Psoas muscle (tissue), 8 donors: ENCODE measurements around the gene TOB1. TPM values are rescaled to one million over a fixed set of nuclear protein-coding genes. Genes with fewer than 3 reads are reported as not detected.
A peak's percentile ranks its signal among the peaks of the same experiment; 100 is the strongest.

ENCODE experiments used
- ATAC-seq, 4 donors: fragments of 200-7000 bp; cut with Tn5 transposase; one replicate each; pipeline ENCODE4 v1.9.1; 2020; ENCODE audit warnings: moderate library complexity in 3 of 4, mild to moderate bottlenecking in 2 of 4
- DNase-seq, 2 donors: peaks; one replicate each; pipeline ENCODE4 v3.0.0-alpha.2; 2020
- H3K27ac ChIP-seq: fragments of 200-600 bp; one replicate; pipeline ENCODE4 v1.8.0; 2022
- H3K27me3 ChIP-seq, 3 donors: fragments of 200-600 bp in 1 of 3; one replicate each; pipeline versions ENCODE4 v1.6.1 to v1.8.0; 2013 to 2022; ENCODE audit warnings: low read length in 2 of 3, mild to moderate bottlenecking in 2 of 3, moderate library complexity in 1 of 3; ENCODE audit not compliant: insufficient read depth in 3 of 3
- H3K36me3 ChIP-seq, 2 donors: fragments of 200-600 bp in 1 of 2; one replicate each; pipeline versions ENCODE4 v1.6.1 to v1.8.0; 2013 to 2022; ENCODE audit warnings: low read depth in 1 of 2, mild to moderate bottlenecking in 1 of 2, moderate library complexity in 1 of 2; ENCODE audit not compliant: insufficient read depth in 1 of 2
- H3K4me1 ChIP-seq: fragments of 200-600 bp; one replicate; pipeline ENCODE4 v1.8.0; 2022
- H3K4me3 ChIP-seq: fragments of 200-600 bp; one replicate; pipeline ENCODE4 v1.8.0; 2022; ENCODE audit warnings: mild to moderate bottlenecking
- H3K9me3 ChIP-seq: fragments of 200-600 bp; one replicate; pipeline ENCODE4 v1.8.0; 2022
- WGBS, 3 donors: extraction: QIAGEN DNeasy Blood & Tissue Kit; methylation state at CpG; one replicate each; pipeline versions ENCODE4 v1.1.6 to v1.1.7; 2013; 5-methylcytosine and 5-hydroxymethylcytosine counted together
- intact Hi-C, 2 donors: fragments of 100-400 bp; cut with DNase I; formaldehyde crosslinking; loops; one replicate each; pipeline versions ENCODE4 v1.11.0 to v1.14.2; 2022
- polyA plus RNA-seq, 3 donors: library from polyadenylated mRNA; stranded (reverse); fragments of 200-250 nt; gene quantifications; one replicate each; pipeline ENCODE4 v1.2.3, GENCODE V29; 2013
- total RNA-seq, 4 donors: library from RNA; stranded (reverse); fragmentation: NEBNext Ultra II Directional in 2 of 4; extraction: Animal tissue kit (Norgen Biotek cat#: 25700) in 2 of 4; gene quantifications; one replicate each; pipeline versions ENCODE4 v1.2.1 to v1.2.4, GENCODE V29; 2021 to 2023
- TF ChIP-seq, protein P1 (sequence below): fragments of 200-600 bp; IDR thresholded peaks from one replicate; pipeline ENCODE4 v1.8.0; 2022; ENCODE audit warnings: antibody characterized with exemption
- donor health status: healthy with polysubstance abuse.
- donor health status: DM: no; HTN: no; CAD: no; lungs with moderate emphysema.
- donor health status: Bipolar disorder and iron deficiency.
- donor health status: healthy.
- donor health status: DM: yes; HTN: yes; CAD: no.
- donor health status: DM: no; HTN: no; CAD: no.
- donor health status: DM: no; HTN: no; CAD: no.
- donor health status: DM: yes; HTN: yes; CAD: no.

The TOB1 gene
- total and polyA plus RNA-seq, 7 donors, result 12.8 to 155 (median 74.9) TPM

DNA sequence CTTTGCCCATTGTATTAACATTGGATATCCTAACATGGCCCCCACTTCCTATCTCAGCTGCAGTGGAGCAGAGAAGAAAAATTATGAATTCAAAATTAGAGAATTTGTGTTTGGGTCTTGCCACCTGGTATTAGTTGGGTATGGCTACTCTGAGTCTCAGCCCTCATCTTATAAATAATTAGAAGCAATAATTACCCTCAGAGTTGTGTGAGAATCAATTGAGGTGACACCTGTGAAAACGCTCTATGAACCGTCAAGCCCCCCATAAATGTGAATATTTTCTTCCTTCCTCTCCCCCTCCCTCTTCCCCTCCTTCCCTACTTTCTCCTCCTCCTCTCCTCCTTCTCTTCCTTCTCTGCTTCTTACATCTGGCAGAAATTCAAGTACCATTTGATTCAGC lies 8.9 kb upstream of the TOB1 start:
- H3K36me3 ChIP-seq, result no peaks in the 10 kb centered on the region
- H3K4me1 ChIP-seq, result peaks cover 16% of the 10 kb centered on the region
- ATAC-seq (no peak), DNase-seq (no peak)
- no peaks in the 10 kb centered on the region for H3K27me3 ChIP-seq
- H3K4me3 ChIP-seq, result no peak overlapping the region
- H3K9me3 ChIP-seq, result no peaks in the 10 kb centered on the region
- 65 to 81% (median 67%) methylated on average over 2 of the region's 2 CpGs for WGBS, 3 donors
- TF ChIP-seq, protein P1, sequence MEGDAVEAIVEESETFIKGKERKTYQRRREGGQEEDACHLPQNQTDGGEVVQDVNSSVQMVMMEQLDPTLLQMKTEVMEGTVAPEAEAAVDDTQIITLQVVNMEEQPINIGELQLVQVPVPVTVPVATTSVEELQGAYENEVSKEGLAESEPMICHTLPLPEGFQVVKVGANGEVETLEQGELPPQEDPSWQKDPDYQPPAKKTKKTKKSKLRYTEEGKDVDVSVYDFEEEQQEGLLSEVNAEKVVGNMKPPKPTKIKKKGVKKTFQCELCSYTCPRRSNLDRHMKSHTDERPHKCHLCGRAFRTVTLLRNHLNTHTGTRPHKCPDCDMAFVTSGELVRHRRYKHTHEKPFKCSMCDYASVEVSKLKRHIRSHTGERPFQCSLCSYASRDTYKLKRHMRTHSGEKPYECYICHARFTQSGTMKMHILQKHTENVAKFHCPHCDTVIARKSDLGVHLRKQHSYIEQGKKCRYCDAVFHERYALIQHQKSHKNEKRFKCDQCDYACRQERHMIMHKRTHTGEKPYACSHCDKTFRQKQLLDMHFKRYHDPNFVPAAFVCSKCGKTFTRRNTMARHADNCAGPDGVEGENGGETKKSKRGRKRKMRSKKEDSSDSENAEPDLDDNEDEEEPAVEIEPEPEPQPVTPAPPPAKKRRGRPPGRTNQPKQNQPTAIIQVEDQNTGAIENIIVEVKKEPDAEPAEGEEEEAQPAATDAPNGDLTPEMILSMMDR, result no peak
- intact Hi-C loops, result loop anchor here in 1 of 2 donors (5.0 kb wide), 1 partner anchor 52 kb away; no protein-coding TSS in a partner anchor
- no peak overlapping the region for H3K27ac ChIP-seq

DNA sequence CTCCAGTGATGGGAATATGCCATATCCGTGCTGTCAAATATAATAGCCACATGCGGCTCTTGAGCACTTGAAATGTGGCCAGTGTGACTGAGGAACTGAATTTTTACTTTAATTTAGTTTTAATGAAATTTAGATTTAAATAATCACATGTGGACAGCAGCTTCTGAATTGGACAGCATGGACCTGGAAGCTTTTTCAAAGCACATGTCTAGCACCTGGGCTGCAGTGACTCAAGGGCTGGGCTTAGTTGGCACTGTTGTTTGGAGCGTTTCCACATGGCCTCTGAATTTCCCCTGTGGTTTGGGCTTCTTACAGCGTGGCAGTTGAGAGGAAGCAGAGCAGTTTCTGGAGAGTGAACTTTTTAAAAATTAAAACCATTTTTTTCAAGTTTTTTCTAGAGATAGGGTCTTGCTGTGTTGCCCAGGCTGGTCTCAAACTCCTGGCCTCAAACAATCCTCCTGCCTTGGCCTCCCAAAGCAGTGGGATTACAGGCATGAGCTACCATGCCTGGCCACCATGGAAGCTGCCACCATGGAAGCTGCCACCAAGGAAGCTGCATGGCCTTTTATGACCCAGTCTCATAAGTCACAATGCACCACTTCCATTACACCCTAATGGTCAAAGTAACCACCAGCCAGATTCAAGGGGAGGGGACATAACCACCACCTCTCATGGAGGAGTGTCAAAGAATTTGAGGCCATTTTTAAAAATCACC lies 6.7 kb upstream of the TOB1 start:
- ATAC-seq, result peak; percentile 86 to 90 (median 86)
- H3K9me3 ChIP-seq, result no peaks in the 10 kb centered on the region
- peak overlapping the region; percentile 79 for H3K27ac ChIP-seq
- H3K27me3 ChIP-seq, result no peaks in the 10 kb centered on the region
- intact Hi-C loops, result no loop called here
- H3K4me3 ChIP-seq, result no peak overlapping the region
- DNase-seq, result peak; percentile 48 to 71
- WGBS, 3 donors, result 10 to 33% (median 13%) methylated on average over 4 of the region's 4 CpGs
- TF ChIP-seq, protein P1, result no peak
- peaks cover 28% of the 10 kb centered on the region for H3K4me1 ChIP-seq
- H3K36me3 ChIP-seq, result no peaks in the 10 kb centered on the region

DNA sequence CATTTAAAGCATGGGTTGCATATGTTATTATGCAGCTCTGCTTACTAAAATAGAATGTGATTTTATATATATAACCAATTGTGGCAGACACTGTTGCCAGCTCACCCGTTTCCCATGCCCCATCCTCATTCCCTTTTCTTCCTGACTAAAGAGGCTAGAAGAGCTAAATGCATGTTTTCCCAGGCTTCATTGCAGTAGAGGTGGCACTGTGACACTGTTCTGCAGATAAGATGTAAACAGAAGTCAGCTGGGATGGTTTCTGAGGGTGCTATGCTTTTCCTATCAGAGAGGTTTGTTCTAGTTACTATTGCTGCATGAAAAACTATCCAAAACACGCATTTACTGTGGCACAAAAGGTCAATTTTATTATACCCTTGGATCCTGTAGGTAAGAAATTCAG lies 5.7 kb upstream of the TOB1 start:
- WGBS, 3 donors, result 71 to 78% (median 74%) methylated on average over 2 of the region's 2 CpGs
- TF ChIP-seq, protein P1, result no peak

DNA sequence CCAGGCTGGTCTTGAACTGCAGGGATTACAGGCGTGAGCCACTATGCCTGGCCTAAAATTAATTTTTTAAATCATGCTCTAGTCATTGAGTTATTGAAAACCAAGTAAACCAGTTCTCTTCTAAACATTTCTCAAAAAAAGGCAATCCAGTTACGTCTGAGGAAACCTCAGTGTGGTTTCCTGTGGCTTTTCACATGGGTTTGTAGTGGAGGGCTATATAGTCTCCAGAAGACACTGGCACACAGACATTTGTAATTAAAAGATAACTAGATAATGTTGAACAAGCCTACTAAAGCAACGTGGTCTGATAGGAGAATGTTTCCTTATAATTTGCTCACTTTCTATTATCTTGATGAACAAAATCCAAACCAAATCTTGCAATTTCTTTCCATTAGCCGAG lies 5.2 kb upstream of the TOB1 start:
- H3K36me3 ChIP-seq, result no peaks in the 10 kb centered on the region
- ATAC-seq (no peak), DNase-seq (no peak)
- intact Hi-C loops, result no loop called here
- H3K4me1 ChIP-seq, result peaks cover 28% of the 10 kb centered on the region
- no peaks in the 10 kb centered on the region for H3K27me3 ChIP-seq
- no peaks in the 10 kb centered on the region for H3K9me3 ChIP-seq
- no peak overlapping the region for H3K4me3 ChIP-seq
- WGBS, 3 donors, result 74 to 87% (median 76%) methylated on average over 4 of the region's 4 CpGs
- TF ChIP-seq, protein P1, result no peak
- peak overlapping the region; percentile 79 for H3K27ac ChIP-seq

More for the DNA sequence above, 5.7 kb upstream of the TOB1 start:
- H3K4me3 ChIP-seq, result no peak overlapping the region
- H3K9me3 ChIP-seq, result no peaks in the 10 kb centered on the region
- intact Hi-C loops, result no loop called here
- ATAC-seq, result no peak
- DNase-seq, result no peak
- no peaks in the 10 kb centered on the region for H3K36me3 ChIP-seq
- H3K27ac ChIP-seq, result peak overlapping the region; percentile 79
- peaks cover 28% of the 10 kb centered on the region for H3K4me1 ChIP-seq
- no peaks in the 10 kb centered on the region for H3K27me3 ChIP-seq
